CD8-positive, alpha-beta memory T cell (primary cell): Measurements from ENCODE around the gene SDK1. TPM values are rescaled to one million over a fixed set of nuclear protein-coding genes. Genes with fewer than 3 reads are reported as not detected.

Source experiments
- CTCF ChIA-PET: fragments of 350-600 bp; sonication (Branson Sonifier 250); formaldehyde crosslinking; loops from one replicate; lab custom pipeline; 2021; ENCODE audit warnings: antibody characterized with exemption; lab: Charles Lee
- POLR2A ChIA-PET: fragments of 350-600 bp; sonication (Branson Sonifier 250); formaldehyde crosslinking; loops from one replicate; lab custom pipeline; 2021; ENCODE audit warnings: antibody characterized with exemption; lab: Charles Lee
- DNase-seq, 5 donors: peaks; one replicate each; pipeline versions ENCODE4 v3.0.0 to v3.0.0-alpha.2; 2020 to 2022; ENCODE audit warnings: mixed read lengths in 1 of 5
- H3K27ac ChIP-seq: one replicate; pipeline ENCODE4 v1.7.0; 2013; ENCODE audit warnings: low read depth, mild to moderate bottlenecking, low read length, moderate library complexity
- H3K27me3 ChIP-seq: 2 replicates; pipeline ENCODE4 v1.7.0; 2013; ENCODE audit warnings: low read length, mild to moderate bottlenecking; ENCODE audit not compliant: insufficient read depth, poor library complexity, severe bottlenecking
- H3K36me3 ChIP-seq: 2 replicates; pipeline ENCODE4 v1.7.0; 2013; ENCODE audit warnings: mild to moderate bottlenecking, low read length, moderate library complexity; ENCODE audit not compliant: insufficient read depth
- H3K4me1 ChIP-seq: 2 replicates; pipeline ENCODE4 v1.7.0; 2013; ENCODE audit warnings: mild to moderate bottlenecking, low read length, moderate library complexity; ENCODE audit not compliant: insufficient read depth
- H3K4me3 ChIP-seq: 2 replicates; pipeline ENCODE4 v1.7.0; 2013; ENCODE audit warnings: mild to moderate bottlenecking, low read length
- H3K9me3 ChIP-seq: 2 replicates; pipeline ENCODE4 v1.7.0; 2013; ENCODE audit warnings: mild to moderate bottlenecking, low read length
- H3K27ac Mint-ChIP-seq, 8 donors: one replicate each; pipeline ENCODE4 v1.8.0; 2020 to 2021; ENCODE audit warnings: mixed read lengths in 8 of 8, mild to moderate bottlenecking in 6 of 8, inconsistent platforms in 3 of 8, moderate library complexity in 3 of 8
- H3K27me3 Mint-ChIP-seq, 2 donors: one replicate each; pipeline ENCODE4 v1.8.0; 2020 to 2021; ENCODE audit warnings: mixed read lengths in 2 of 2, mild to moderate bottlenecking in 1 of 2, moderate library complexity in 1 of 2
- H3K36me3 Mint-ChIP-seq, 3 donors: one replicate each; pipeline ENCODE4 v1.8.0; 2020 to 2021; ENCODE audit warnings: mixed read lengths in 3 of 3, inconsistent platforms in 1 of 3, mild to moderate bottlenecking in 1 of 3
- H3K4me1 Mint-ChIP-seq, 3 donors: one replicate each; pipeline ENCODE4 v1.8.0; 2020 to 2021; ENCODE audit warnings: mixed read lengths in 3 of 3, inconsistent platforms in 1 of 3, mild to moderate bottlenecking in 1 of 3
- H3K4me3 Mint-ChIP-seq, 7 donors: one replicate each; pipeline ENCODE4 v1.8.0; 2020 to 2021; ENCODE audit warnings: mixed read lengths in 7 of 7, mild to moderate bottlenecking in 6 of 7, moderate library complexity in 4 of 7, inconsistent platforms in 2 of 7
- H3K9me3 Mint-ChIP-seq, 5 donors: one replicate each; pipeline ENCODE4 v1.8.0; 2020 to 2022; ENCODE audit warnings: mixed read lengths in 5 of 5, mild to moderate bottlenecking in 3 of 5, moderate library complexity in 2 of 5, inconsistent platforms in 1 of 5
- polyA plus RNA-seq: library from polyadenylated mRNA; unstranded; fragments of 300-500 nt; fragmentation: Illumina TruSeq; gene quantifications from one replicate; pipeline ENCODE4 v1.2.3, GENCODE V29; 2021
- total RNA-seq, 2 experiments: library from RNA; stranded (reverse); gene quantifications; one replicate each; pipeline ENCODE4 v1.2.3, GENCODE V29; 2021

Gene SDK1
- total and polyA plus RNA-seq, 3 experiments from 2014 or later, result 0.04 TPM; not detected in 1

DNA sequence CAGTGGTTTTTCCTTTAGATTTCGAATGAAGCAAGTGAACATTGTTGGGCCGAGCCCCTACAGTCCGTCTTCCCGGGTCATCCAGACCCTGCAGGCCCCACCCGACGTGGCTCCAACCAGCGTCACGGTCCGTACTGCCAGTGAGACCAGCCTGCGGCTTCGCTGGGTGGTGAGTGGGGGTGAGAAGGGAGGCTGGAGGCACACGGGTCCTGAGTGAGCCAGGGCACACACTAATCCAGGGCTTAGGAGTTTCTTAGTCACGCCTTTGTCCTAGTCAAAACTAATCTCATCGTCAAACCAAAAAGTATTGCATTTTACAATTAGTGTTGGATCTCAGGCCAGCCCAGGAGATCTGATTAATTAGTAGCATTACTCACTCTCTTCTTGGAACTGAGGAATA lies 812.2 kb downstream of the SDK1 start:
- Histone ChIP-seq H3K4me3 (no peak overlapping the region), H3K9me3 (no peaks in the 10 kb centered on the region), H3K36me3 (no peaks in the 10 kb centered on the region), H3K27ac (no peak overlapping the region), H3K4me1 (no peaks in the 10 kb centered on the region), H3K27me3 (no peaks in the 10 kb centered on the region)
- Mint-ChIP-seq H3K4me3 (no peak overlapping the region), H3K36me3 (no peaks in the 10 kb centered on the region), H3K27me3 (peaks cover 0 to 5% of the 10 kb centered on the region in 2 donors), H3K27ac (no peak overlapping the region), H3K9me3 (peaks cover 0 to 8% (median 0%) of the 10 kb centered on the region in 5 donors), H3K4me1 (no peaks in the 10 kb centered on the region)
- no peak for DNase-seq
- ChIA-PET CTCF (no interaction called here), POLR2A (no interaction called here)

DNA sequence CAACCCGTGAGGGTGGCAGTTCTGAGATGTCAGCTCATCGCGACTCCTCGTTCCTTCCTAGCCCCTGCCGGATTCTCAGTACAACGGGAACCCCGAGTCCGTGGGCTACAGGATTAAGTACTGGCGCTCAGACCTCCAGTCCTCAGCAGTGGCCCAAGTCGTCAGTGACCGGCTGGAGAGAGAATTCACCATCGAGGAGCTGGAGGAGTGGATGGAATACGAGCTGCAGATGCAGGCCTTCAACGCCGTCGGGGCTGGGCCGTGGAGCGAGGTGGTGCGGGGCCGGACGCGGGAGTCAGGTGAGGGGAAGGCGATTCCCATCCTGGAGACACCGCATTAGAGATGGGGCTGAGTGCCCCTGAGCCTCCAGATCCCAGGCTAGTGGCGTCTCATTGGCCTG lies 812.9 kb downstream of the SDK1 start:
- Histone ChIP-seq H3K9me3 (no peaks in the 10 kb centered on the region), H3K27me3 (no peaks in the 10 kb centered on the region), H3K27ac (no peak overlapping the region), H3K36me3 (no peaks in the 10 kb centered on the region), H3K4me1 (no peaks in the 10 kb centered on the region), H3K4me3 (no peak overlapping the region)
- ChIA-PET CTCF (no interaction called here), POLR2A (no interaction called here)
- DNase-seq, result no peak
- Mint-ChIP-seq H3K36me3 (no peaks in the 10 kb centered on the region), H3K27me3 (peaks cover 0 to 5% of the 10 kb centered on the region in 2 donors), H3K27ac (no peak overlapping the region), H3K9me3 (peaks cover 0 to 8% (median 1%) of the 10 kb centered on the region in 5 donors), H3K4me1 (no peaks in the 10 kb centered on the region), H3K4me3 (no peak overlapping the region)

DNA sequence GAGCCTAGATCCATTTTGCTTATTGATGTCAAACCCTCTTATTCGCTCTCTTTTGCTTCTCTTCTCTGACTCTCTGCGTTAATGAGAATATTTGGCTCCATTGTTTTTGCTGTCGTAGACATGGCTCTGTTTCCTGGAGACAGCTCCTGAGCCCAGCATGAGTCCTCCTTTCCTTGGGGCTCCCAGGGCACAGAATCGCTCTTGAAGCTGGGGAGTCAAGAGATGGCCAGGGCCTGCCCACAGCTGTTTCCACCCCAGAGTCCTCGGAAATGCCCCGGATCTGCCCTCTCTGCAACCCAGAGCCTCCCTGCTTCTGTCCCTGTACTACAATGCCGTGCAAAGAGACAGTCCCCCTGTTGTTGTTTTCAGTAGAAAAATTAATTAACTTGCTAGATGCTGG lies 814.4 kb downstream of the SDK1 start:
- POLR2A ChIA-PET, result no interaction called here
- Mint-ChIP-seq H3K36me3 (no peaks in the 10 kb centered on the region), H3K27me3 (peaks cover 0 to 5% of the 10 kb centered on the region in 2 donors), H3K4me3 (no peak overlapping the region), H3K9me3 (peaks cover 8 to 11% (median 10%) of the 10 kb centered on the region in 5 donors), H3K4me1 (no peaks in the 10 kb centered on the region), H3K27ac (no peak overlapping the region)
- Histone ChIP-seq H3K4me3 (no peak overlapping the region), H3K27ac (no peak overlapping the region), H3K9me3 (no peaks in the 10 kb centered on the region), H3K4me1 (no peaks in the 10 kb centered on the region), H3K27me3 (no peaks in the 10 kb centered on the region), H3K36me3 (no peaks in the 10 kb centered on the region)
- CTCF ChIA-PET, result no interaction called here
- no peak for DNase-seq

DNA sequence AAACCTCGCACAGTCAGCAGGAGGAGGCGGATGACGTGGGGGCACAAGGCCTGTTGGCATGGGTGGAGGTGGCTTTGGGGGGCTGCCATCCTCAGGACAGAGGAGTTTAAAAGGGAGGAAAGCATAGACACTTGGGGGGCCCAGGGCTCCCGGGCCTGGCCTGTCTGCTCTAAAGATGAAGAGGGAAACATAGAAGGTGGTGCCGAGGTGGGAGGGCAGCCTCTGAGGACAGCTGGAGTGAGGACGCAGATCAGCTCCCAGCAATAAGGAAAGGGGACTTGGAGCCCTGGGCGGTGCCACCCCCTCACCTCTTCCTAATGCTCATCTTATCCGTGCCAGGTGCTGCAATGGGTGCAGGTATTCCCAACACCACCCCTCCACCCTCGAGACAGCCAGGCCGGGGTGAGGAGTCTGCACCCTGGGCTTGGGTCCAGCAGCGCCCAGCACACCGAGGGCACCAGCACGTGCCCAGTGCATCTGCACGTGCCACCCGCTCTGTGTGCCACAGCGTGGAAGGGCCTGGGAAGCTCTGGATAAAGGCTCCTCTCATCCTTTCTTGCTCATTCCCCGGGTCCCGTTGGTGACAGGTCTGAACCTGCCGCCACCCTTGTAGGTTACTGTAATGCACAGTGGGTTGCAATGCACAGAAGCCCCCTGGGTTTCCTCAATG lies 815.0 kb downstream of the SDK1 start:
- Mint-ChIP-seq H3K27me3 (peaks cover 0 to 5% of the 10 kb centered on the region in 2 donors), H3K9me3 (peaks cover 8 to 14% (median 10%) of the 10 kb centered on the region in 5 donors), H3K4me1 (no peaks in the 10 kb centered on the region), H3K27ac (no peak overlapping the region), H3K36me3 (no peaks in the 10 kb centered on the region), H3K4me3 (no peak overlapping the region)
- H3K27me3 ChIP-seq, result no peaks in the 10 kb centered on the region
- ChIA-PET CTCF (no interaction called here), POLR2A (no interaction called here)
- no peak for DNase-seq
- H3K27ac ChIP-seq, result no peak overlapping the region
- no peaks in the 10 kb centered on the region for H3K4me1 ChIP-seq
- H3K9me3 ChIP-seq, result no peaks in the 10 kb centered on the region
- no peak overlapping the region for H3K4me3 ChIP-seq
- H3K36me3 ChIP-seq, result no peaks in the 10 kb centered on the region

DNA sequence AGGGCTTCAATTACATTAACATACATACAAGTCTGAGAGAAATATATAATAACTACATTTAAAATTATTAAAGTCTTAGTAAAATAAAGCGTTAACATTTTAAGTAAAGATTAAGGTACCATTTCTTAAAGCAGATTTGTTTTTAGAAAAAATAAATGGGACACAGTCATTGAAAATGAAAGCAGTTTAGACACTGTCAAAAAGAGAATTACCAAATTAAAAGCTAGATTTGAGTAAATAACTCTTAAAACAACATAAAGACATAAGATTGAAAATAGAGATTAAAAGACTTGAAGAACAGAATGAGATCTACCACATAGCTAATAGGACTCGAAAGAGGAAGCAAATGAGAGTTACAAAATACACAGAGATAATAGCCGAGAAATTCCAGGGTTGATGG lies 818.8 kb downstream of the SDK1 start:
- Histone ChIP-seq H3K4me1 (no peaks in the 10 kb centered on the region), H3K27ac (no peak overlapping the region), H3K4me3 (no peak overlapping the region), H3K9me3 (no peaks in the 10 kb centered on the region), H3K27me3 (no peaks in the 10 kb centered on the region), H3K36me3 (no peaks in the 10 kb centered on the region)
- no peak for DNase-seq
- Mint-ChIP-seq H3K4me1 (no peaks in the 10 kb centered on the region), H3K36me3 (no peaks in the 10 kb centered on the region), H3K4me3 (no peak overlapping the region), H3K27me3 (peaks cover 10 to 11% of the 10 kb centered on the region in 2 donors), H3K9me3 (peaks cover 12 to 27% (median 21%) of the 10 kb centered on the region in 5 donors), H3K27ac (no peak overlapping the region)
- POLR2A ChIA-PET, result no interaction called here
- CTCF ChIA-PET, result no interaction called here

DNA sequence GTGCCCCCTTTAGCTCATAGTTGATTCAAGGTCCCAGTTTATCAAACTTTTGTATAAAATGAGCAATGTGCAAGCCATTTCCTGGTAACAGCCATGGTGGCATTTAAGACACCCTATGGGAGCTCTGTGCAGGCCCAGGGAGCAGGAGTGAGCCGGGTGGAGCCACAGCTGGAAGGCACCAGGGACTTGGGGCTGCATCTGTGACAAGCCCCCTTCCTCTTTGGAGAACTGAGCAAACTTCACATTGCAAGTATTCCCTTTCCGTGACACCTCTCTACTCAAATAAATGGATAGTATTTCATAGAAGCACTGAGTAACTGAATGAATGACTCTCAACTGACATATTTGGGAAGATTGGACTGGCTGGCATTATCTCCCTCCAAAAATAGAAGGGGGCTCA lies 822.3 kb downstream of the SDK1 start:
- Mint-ChIP-seq H3K27me3 (peaks cover 8 to 19% of the 10 kb centered on the region in 2 donors), H3K4me1 (no peaks in the 10 kb centered on the region), H3K27ac (no peak overlapping the region), H3K4me3 (no peak overlapping the region), H3K9me3 (peaks cover 6 to 27% (median 21%) of the 10 kb centered on the region in 5 donors), H3K36me3 (no peaks in the 10 kb centered on the region)
- Histone ChIP-seq H3K4me1 (no peaks in the 10 kb centered on the region), H3K27me3 (no peaks in the 10 kb centered on the region), H3K36me3 (no peaks in the 10 kb centered on the region), H3K27ac (no peak overlapping the region), H3K4me3 (no peak overlapping the region), H3K9me3 (no peaks in the 10 kb centered on the region)
- ChIA-PET POLR2A (no interaction called here), CTCF (no interaction called here)
- DNase-seq, result no peak

DNA sequence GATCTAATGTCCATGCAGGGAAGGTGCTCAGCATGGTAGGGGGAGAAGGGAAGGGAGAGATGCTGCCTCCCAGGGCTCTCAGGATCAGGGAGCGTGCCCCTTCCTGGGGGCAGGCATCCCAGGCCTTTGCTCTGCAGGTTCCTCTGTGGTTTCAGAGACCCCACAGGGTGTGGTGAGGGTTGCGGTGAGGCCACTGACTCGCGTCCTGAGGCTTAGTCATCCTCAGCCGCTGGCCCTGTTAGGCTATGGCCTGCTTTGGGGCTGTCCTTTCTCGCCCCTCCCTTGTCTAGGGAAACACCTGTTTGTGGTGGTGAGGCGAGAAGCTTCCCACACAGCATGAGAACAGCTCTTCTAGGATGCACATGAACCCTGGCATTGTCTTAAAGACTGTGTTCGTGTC lies 822.8 kb downstream of the SDK1 start:
- Histone ChIP-seq H3K36me3 (no peaks in the 10 kb centered on the region), H3K4me3 (no peak overlapping the region), H3K27ac (no peak overlapping the region), H3K27me3 (no peaks in the 10 kb centered on the region), H3K9me3 (no peaks in the 10 kb centered on the region), H3K4me1 (no peaks in the 10 kb centered on the region)
- POLR2A ChIA-PET, result no interaction called here
- Mint-ChIP-seq H3K36me3 (no peaks in the 10 kb centered on the region), H3K4me3 (no peak overlapping the region), H3K9me3 (peaks cover 6 to 27% (median 21%) of the 10 kb centered on the region in 5 donors), H3K27me3 (peaks cover 8 to 19% of the 10 kb centered on the region in 2 donors), H3K4me1 (no peaks in the 10 kb centered on the region), H3K27ac (no peak overlapping the region)
- DNase-seq, result no peak
- CTCF ChIA-PET, result no interaction called here

DNA sequence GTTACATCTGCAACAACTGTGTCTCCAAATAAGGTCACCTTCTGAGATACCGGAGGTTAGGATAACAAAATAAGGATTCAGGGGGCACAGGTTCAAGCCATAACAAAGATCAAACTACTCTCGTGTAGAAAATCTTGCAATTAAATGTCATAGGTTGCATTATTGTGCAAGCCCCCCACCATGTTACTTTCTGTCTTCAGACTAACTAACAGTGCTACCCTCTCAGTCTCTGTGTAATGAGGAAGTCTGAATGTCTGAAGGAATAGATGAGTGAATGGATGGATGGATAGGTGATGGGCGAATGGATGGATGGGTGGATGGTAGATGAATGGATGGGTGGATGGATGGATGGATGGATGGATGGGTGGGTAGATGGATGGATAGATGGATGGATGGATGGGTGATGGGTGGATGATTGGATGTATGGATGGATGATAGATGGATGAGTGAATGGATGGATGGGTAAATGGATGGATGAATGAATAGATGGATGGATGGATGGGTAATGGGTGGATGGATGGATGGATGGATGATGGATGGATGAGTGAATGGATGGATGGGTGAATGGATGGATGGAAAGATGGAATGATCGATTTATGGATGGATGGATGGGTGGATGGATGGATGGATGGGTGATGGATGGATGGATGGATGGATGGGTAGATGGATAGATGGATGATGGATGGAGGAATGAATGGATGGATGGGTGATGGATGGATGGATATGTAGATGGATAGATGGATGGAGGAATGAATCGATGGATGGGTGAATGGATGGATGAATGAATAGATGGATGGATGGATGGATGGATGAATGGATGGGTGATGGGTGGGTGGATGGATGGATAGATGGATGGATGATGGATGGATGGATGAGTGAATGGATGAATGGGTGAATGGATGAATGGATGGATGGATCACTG lies 823.8 kb downstream of the SDK1 start:
- no peak for DNase-seq
- ChIA-PET CTCF (no interaction called here), POLR2A (no interaction called here)
- Histone ChIP-seq H3K36me3 (no peaks in the 10 kb centered on the region), H3K9me3 (no peaks in the 10 kb centered on the region), H3K27ac (no peak overlapping the region), H3K4me3 (no peak overlapping the region), H3K27me3 (no peaks in the 10 kb centered on the region), H3K4me1 (no peaks in the 10 kb centered on the region)
- H3K4me3 Mint-ChIP-seq, result no peak overlapping the region
- H3K27me3 Mint-ChIP-seq, result peaks cover 8 to 19% of the 10 kb centered on the region in 2 donors
- no peaks in the 10 kb centered on the region for H3K36me3 Mint-ChIP-seq
- H3K9me3 Mint-ChIP-seq, result peaks cover 6 to 23% (median 16%) of the 10 kb centered on the region in 5 donors
- no peaks in the 10 kb centered on the region for H3K4me1 Mint-ChIP-seq
- no peak overlapping the region for H3K27ac Mint-ChIP-seq
